HL-60 (cell line): ENCODE measurements around the gene ZEB1.

ENCODE experiments used
- DNase-seq, 2 experiments: peaks; one replicate each; pipeline ENCODE4 v3.0.0-alpha.2; 2010 to 2020; ENCODE audit warnings: low read depth in 1 of 2, low spot score in 1 of 2
- H3K27ac ChIP-seq: fragments of 250-450 bp; sonication (Bioruptor Pico); replicated peaks from 2 replicates; pipeline ENCODE4 v1.5.1; 2020; ENCODE audit warnings: mild to moderate bottlenecking, moderate library complexity
- H3K27me3 ChIP-seq: fragments of 250-450 bp; sonication (Bioruptor Pico); 2 replicates; pipeline ENCODE4 v1.5.1; 2021; ENCODE audit warnings: mild to moderate bottlenecking, moderate library complexity; ENCODE audit not compliant: insufficient read depth, poor library complexity, severe bottlenecking
- H3K4me3 ChIP-seq: replicated peaks from 2 replicates; pipeline ENCODE4 v1.5.1; 2011; ENCODE audit warnings: mild to moderate bottlenecking, control low read depth, low read length; ENCODE audit not compliant: insufficient read depth
- GABPA ChIP-seq: IDR thresholded peaks from 2 replicates; pipeline ENCODE4 v1.6.1; 2012; ENCODE audit warnings: low read depth
- POLR2AphosphoS5 ChIP-seq: IDR thresholded peaks from 2 replicates; pipeline ENCODE4 v1.6.1; 2012; ENCODE audit warnings: low read depth
- REST ChIP-seq: IDR thresholded peaks from 2 replicates; pipeline ENCODE4 v1.6.1; 2012; ENCODE audit warnings: low read depth; ENCODE audit not compliant: insufficient replicate concordance
- SPI1 ChIP-seq: IDR thresholded peaks from 2 replicates; pipeline ENCODE4 v1.6.1; 2012; ENCODE audit warnings: low read depth, mild to moderate bottlenecking, borderline replicate concordance
- TF ChIP-seq, protein P1 (sequence below): IDR thresholded peaks from one replicate; pipeline ENCODE4 v1.5.1; 2011; ENCODE audit warnings: low read length, control low read depth, inconsistent platforms; ENCODE audit not compliant: insufficient read depth

Gene ZEB1

DNA sequence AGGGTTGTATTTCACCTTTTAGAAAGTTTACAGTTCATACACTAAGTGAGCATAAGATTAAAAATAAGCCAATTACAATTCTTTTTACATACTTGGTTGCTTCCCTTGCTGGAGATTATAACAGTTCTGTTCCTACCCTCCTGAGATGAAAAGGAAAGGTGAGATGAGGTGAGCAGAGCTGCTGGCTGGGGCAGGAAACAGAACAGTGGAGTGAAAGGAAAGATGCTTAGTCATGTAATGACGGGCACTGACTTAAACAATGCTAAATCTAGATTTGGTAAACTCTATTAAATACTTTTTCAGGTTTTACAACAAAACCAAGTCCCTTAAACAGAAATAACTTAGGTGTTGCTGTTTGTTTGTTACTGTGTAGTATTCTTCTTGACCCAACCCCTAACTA lies 19.9 kb upstream of the ZEB1 start:
- no peak overlapping the region for H3K4me3 ChIP-seq
- TF ChIP-seq GABPA (no peak), SPI1 (no peak), REST (no peak), POLR2AphosphoS5 (no peak)
- TF ChIP-seq, protein P1, sequence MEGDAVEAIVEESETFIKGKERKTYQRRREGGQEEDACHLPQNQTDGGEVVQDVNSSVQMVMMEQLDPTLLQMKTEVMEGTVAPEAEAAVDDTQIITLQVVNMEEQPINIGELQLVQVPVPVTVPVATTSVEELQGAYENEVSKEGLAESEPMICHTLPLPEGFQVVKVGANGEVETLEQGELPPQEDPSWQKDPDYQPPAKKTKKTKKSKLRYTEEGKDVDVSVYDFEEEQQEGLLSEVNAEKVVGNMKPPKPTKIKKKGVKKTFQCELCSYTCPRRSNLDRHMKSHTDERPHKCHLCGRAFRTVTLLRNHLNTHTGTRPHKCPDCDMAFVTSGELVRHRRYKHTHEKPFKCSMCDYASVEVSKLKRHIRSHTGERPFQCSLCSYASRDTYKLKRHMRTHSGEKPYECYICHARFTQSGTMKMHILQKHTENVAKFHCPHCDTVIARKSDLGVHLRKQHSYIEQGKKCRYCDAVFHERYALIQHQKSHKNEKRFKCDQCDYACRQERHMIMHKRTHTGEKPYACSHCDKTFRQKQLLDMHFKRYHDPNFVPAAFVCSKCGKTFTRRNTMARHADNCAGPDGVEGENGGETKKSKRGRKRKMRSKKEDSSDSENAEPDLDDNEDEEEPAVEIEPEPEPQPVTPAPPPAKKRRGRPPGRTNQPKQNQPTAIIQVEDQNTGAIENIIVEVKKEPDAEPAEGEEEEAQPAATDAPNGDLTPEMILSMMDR: no peak
- no peaks in the 10 kb centered on the region for H3K27me3 ChIP-seq
- no peak overlapping the region for H3K27ac ChIP-seq
- no peak for DNase-seq

GRCh38 chr10:31303212-31303611 lies 15.8 kb upstream of the ZEB1 start:
- no peaks in the 10 kb centered on the region for H3K27me3 ChIP-seq
- H3K27ac ChIP-seq: no peak overlapping the region
- no peak for TF ChIP-seq POLR2AphosphoS5
- no peak for TF ChIP-seq GABPA
- TF ChIP-seq, protein P1: no peak
- TF ChIP-seq REST: no peak
- TF ChIP-seq SPI1: no peak
- H3K4me3 ChIP-seq: no peak overlapping the region
- no peak for DNase-seq

GRCh38 chr10:31304291-31304970 lies 14.6 kb upstream of the ZEB1 start:
- DNase-seq: no peak
- H3K27me3 ChIP-seq: no peaks in the 10 kb centered on the region
- TF ChIP-seq POLR2AphosphoS5: no peak
- TF ChIP-seq, protein P1: no peak
- no peak for TF ChIP-seq SPI1
- TF ChIP-seq REST: no peak
- no peak for TF ChIP-seq GABPA
- H3K4me3 ChIP-seq: no peak overlapping the region
- H3K27ac ChIP-seq: no peak overlapping the region
